OCI-LY3 (cell line): ENCODE data around the gene POLR2B.

Experiments
- H2AFZ ChIP-seq: fragments of 200-600, 300-600 bp; shearing (Covaris generic); 2 replicates; pipeline ENCODE4 v1.6.0; 2014; ENCODE audit warnings: antibody characterized with exemption, low read depth, low read length
- H3K27ac ChIP-seq: fragments of 200-600, 300-600 bp; sonication (generic); 2 replicates; pipeline ENCODE4 v1.5.1; 2014; ENCODE audit warnings: mild to moderate bottlenecking, low read length, moderate library complexity, mixed read lengths
- H3K27me3 ChIP-seq: fragments of 200-600, 300-600 bp; sonication (generic); 2 replicates; pipeline ENCODE4 v1.6.1; 2014; ENCODE audit warnings: low read depth, low read length, mixed read lengths
- H3K36me3 ChIP-seq: fragments of 200-600, 300-600 bp; sonication (generic); replicated peaks from 2 replicates; pipeline ENCODE3; 2014; ENCODE audit warnings: low read depth, low read length, mixed read lengths
- H3K4me1 ChIP-seq: fragments of 300-600, 200-600 bp; sonication (generic); 2 replicates; pipeline ENCODE4 v1.6.1; 2014; ENCODE audit warnings: low read length, mixed read lengths
- H3K4me2 ChIP-seq: fragments of 200-600, 300-600 bp; sonication (generic); 2 replicates; pipeline ENCODE4 v1.6.1; 2014; ENCODE audit warnings: low read length, mixed read lengths
- H3K4me3 ChIP-seq: fragments of 300-600, 200-600 bp; sonication (generic); 2 replicates; pipeline ENCODE4 v1.5.1; 2014; ENCODE audit warnings: antibody characterized with exemption, mild to moderate bottlenecking, low read length, moderate library complexity
- H3K79me2 ChIP-seq: fragments of 300-600, 200-600 bp; shearing (Covaris generic); 2 replicates; pipeline ENCODE4 v1.6.1; 2014; ENCODE audit warnings: mild to moderate bottlenecking, low read length, mixed read lengths
- H3K9ac ChIP-seq: fragments of 300-600, 200-600 bp; shearing (Covaris generic); 2 replicates; pipeline ENCODE4 v1.6.0; 2014; ENCODE audit warnings: mild to moderate bottlenecking, low read length, moderate library complexity
- H3K9me3 ChIP-seq: fragments of 200-600, 300-600 bp; shearing (Covaris generic); 2 replicates; pipeline ENCODE4 v1.6.1; 2014; ENCODE audit warnings: low read length, mixed read lengths; ENCODE audit not compliant: insufficient read depth
- H4K20me1 ChIP-seq: fragments of 200-600, 300-600 bp; sonication (generic); 2 replicates; pipeline ENCODE4 v1.6.1; 2016; ENCODE audit warnings: low read length, mixed read lengths; ENCODE audit not compliant: insufficient read depth
- EZH2phosphoT487 ChIP-seq: fragments of 200-600 bp; shearing (Covaris generic); IDR thresholded peaks from 2 replicates; pipeline ENCODE4 v1.6.1; 2018; ENCODE audit warnings: antibody characterized with exemption, mixed run types, low read depth
- TF ChIP-seq, protein P1 (sequence below): fragments of 200-600, 300-600 bp; sonication (generic); IDR thresholded peaks from 2 replicates; pipeline ENCODE4 v1.5.1; 2014; ENCODE audit warnings: antibody characterized with exemption, low read length, low read depth

Gene POLR2B

DNA sequence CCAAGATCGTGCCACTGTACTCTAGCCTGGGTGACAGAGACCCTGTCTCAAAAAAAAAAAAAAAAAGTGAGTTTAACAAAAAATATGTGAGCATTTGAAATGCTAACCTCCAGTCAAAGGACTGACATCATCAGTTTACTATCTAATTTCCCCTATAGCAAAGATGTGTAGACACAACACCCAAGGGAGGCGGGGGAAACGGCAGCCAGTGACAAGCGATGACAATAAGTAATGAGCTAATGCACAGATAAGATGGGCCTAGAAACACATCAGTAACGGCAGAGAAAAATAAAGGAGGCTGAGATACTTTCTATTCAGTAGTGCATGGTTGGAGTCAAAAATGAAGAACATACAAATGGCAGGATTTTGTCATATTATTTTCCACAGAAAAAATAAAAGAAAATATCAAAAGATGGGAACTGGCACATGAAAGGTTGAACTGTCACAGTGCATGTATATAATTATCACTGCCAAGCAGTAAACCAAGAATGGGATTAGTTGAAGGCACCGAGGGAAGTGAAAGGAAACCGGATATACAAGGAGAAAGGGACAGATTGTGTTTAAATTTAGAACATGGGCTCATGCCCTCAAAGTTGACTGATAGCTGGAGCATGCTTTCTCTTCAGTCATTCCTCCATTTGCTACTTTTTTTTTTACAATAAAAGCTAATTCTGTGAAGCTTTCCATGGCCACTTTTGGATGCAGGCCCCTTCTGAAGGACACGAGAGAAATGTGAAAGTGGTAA, 89.7 kb downstream of the POLR2B start:
- H3K4me3 ChIP-seq: no peak overlapping the region
- no peaks in the 10 kb centered on the region for H3K4me1 ChIP-seq
- H3K27ac ChIP-seq: no peak overlapping the region
- TF ChIP-seq, protein P1, sequence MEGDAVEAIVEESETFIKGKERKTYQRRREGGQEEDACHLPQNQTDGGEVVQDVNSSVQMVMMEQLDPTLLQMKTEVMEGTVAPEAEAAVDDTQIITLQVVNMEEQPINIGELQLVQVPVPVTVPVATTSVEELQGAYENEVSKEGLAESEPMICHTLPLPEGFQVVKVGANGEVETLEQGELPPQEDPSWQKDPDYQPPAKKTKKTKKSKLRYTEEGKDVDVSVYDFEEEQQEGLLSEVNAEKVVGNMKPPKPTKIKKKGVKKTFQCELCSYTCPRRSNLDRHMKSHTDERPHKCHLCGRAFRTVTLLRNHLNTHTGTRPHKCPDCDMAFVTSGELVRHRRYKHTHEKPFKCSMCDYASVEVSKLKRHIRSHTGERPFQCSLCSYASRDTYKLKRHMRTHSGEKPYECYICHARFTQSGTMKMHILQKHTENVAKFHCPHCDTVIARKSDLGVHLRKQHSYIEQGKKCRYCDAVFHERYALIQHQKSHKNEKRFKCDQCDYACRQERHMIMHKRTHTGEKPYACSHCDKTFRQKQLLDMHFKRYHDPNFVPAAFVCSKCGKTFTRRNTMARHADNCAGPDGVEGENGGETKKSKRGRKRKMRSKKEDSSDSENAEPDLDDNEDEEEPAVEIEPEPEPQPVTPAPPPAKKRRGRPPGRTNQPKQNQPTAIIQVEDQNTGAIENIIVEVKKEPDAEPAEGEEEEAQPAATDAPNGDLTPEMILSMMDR: no peak
- TF ChIP-seq EZH2phosphoT487: no peak
- no peaks in the 10 kb centered on the region for H3K9me3 ChIP-seq
- no peak overlapping the region for H3K4me2 ChIP-seq
- no peaks in the 10 kb centered on the region for H3K79me2 ChIP-seq
- H3K27me3 ChIP-seq: no peaks in the 10 kb centered on the region
- H3K9ac ChIP-seq: no peak overlapping the region
- H3K36me3 ChIP-seq: no peaks in the 10 kb centered on the region
- H2AFZ ChIP-seq: no peak overlapping the region
- H4K20me1 ChIP-seq: no peaks in the 10 kb centered on the region

DNA sequence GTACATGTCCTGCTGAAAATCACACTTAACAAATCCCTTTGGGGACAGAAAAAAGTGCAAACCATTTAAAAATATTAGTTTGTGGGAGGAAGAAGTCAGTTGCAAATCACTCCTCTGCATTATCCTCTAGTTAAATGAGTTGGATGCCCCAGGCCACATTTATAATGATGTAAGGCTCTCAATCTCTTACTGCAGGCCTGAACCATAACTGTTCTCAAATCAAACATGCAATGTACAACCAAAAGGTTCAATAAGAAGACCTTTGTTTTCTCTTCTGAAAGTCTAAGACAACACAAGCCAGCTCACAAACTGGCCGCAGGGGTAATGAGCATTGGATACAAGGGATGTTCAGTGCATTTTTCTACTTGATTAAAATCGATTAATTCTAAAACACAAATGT, 91.8 kb downstream of the POLR2B start:
- Histone ChIP-seq H3K9ac (no peak overlapping the region), H3K4me1 (no peaks in the 10 kb centered on the region), H3K4me2 (no peak overlapping the region), H2AFZ (no peak overlapping the region), H3K36me3 (no peaks in the 10 kb centered on the region), H3K27me3 (no peaks in the 10 kb centered on the region), H3K79me2 (no peaks in the 10 kb centered on the region), H3K27ac (no peak overlapping the region), H3K9me3 (no peaks in the 10 kb centered on the region), H3K4me3 (no peak overlapping the region), H4K20me1 (no peaks in the 10 kb centered on the region)
- no peak for TF ChIP-seq EZH2phosphoT487
- TF ChIP-seq, protein P1: no peak

DNA sequence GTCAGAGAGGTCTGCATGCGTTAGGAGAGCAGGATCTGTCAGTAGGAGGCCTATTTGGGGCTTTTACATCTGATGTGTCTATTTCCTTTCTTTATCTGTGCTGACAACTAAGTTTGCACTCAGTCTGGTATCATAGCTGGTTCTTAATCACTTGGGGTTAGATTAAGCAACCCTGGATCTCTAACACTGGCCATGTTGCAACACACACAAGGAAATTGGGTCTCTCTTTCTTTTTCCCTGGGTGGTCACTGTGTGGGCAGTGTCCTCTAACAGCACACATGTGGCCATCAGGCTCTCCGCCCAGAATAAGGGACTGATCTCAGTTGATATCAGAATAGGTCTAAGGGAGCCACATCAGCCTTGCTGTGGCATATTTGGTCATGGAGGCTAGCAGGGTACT, 92.6 kb downstream of the POLR2B start:
- TF ChIP-seq, protein P1: no peak
- TF ChIP-seq EZH2phosphoT487: no peak
- no peak overlapping the region for H3K4me2 ChIP-seq
- no peaks in the 10 kb centered on the region for H3K27me3 ChIP-seq
- H3K36me3 ChIP-seq: no peaks in the 10 kb centered on the region
- H3K9me3 ChIP-seq: no peaks in the 10 kb centered on the region
- H3K27ac ChIP-seq: no peak overlapping the region
- no peak overlapping the region for H2AFZ ChIP-seq
- no peaks in the 10 kb centered on the region for H3K4me1 ChIP-seq
- no peaks in the 10 kb centered on the region for H3K79me2 ChIP-seq
- no peak overlapping the region for H3K9ac ChIP-seq
- no peak overlapping the region for H3K4me3 ChIP-seq
- no peaks in the 10 kb centered on the region for H4K20me1 ChIP-seq

DNA sequence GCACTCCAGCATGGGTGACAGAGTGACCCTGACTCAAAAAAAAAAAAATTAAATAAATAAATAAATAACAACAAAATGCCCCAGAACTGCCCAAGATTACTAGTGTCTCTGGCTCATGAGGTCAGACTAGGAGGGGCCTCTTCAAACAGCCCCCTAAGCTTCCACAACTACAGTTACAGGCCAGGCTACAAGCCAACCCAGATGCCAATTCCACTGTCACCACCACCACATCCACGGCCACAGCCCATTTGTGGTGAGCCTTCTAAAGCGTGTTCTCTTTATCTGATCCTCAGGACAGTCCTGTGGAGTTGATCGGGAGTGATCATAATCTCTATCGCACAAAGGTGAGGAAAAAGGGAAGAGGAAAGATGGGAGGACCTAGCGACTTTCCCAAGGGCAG, 94.9 kb downstream of the POLR2B start:
- H2AFZ ChIP-seq: no peak overlapping the region
- H3K27ac ChIP-seq: no peak overlapping the region
- H4K20me1 ChIP-seq: no peaks in the 10 kb centered on the region
- TF ChIP-seq EZH2phosphoT487: no peak
- TF ChIP-seq, protein P1: no peak
- no peaks in the 10 kb centered on the region for H3K9me3 ChIP-seq
- no peaks in the 10 kb centered on the region for H3K4me1 ChIP-seq
- no peak overlapping the region for H3K9ac ChIP-seq
- H3K4me2 ChIP-seq: no peak overlapping the region
- no peaks in the 10 kb centered on the region for H3K36me3 ChIP-seq
- no peaks in the 10 kb centered on the region; the same call in 1 of the 2 replicates for H3K27me3 ChIP-seq
- no peak overlapping the region for H3K4me3 ChIP-seq
- no peaks in the 10 kb centered on the region for H3K79me2 ChIP-seq
